Muscle of leg (tissue), 11 donors: ENCODE results near the gene MBNL1. TPM values are rescaled to one million over a fixed set of nuclear protein-coding genes. Genes with fewer than 3 reads are reported as not detected.

Source experiments
- DNase-seq: peaks from one replicate; pipeline ENCODE4 v3.0.0; 2013
- H3K27ac ChIP-seq: one replicate; pipeline ENCODE4 v1.5.1; 2013; ENCODE audit warnings: mild to moderate bottlenecking, low read length, control low read depth
- H3K27me3 ChIP-seq: one replicate; pipeline ENCODE4 v1.6.1; 2013; ENCODE audit warnings: low read length; ENCODE audit not compliant: control insufficient read depth, insufficient read depth
- H3K36me3 ChIP-seq: one replicate; pipeline ENCODE4 v1.6.1; 2013; ENCODE audit warnings: low read length; ENCODE audit not compliant: control insufficient read depth, insufficient read depth
- H3K4me1 ChIP-seq: one replicate; pipeline ENCODE4 v1.6.1; 2013; ENCODE audit warnings: low read length; ENCODE audit not compliant: control insufficient read depth, insufficient read depth
- H3K4me3 ChIP-seq: one replicate; pipeline ENCODE4 v1.5.1; 2013; ENCODE audit warnings: low read length, control low read depth
- H3K9me3 ChIP-seq: replicated peaks from 2 replicates; pipeline ENCODE4 v1.6.1; 2013; ENCODE audit warnings: low read depth, low read length; ENCODE audit not compliant: control insufficient read depth
- WGBS: methylation state at CpG from one replicate; pipeline ENCODE4 v1.1.5; 2013; ENCODE audit warnings: missing lambda C conversion rate; ENCODE audit not compliant: insufficient coverage; 5-methylcytosine and 5-hydroxymethylcytosine counted together
- polyA plus RNA-seq, 8 donors: library from polyadenylated mRNA; unstranded; fragments of 120-200 nt; gene quantifications; one replicate each; pipeline versions ENCODE4 v1.2.1 to v1.2.3, GENCODE V29; 2013; ENCODE audit warnings: inconsistent platforms in 1 of 8, low replicate concordance in 1 of 8; ENCODE audit not compliant: insufficient read length in 8 of 8, insufficient read depth in 1 of 8
- total RNA-seq: library from RNA; stranded (reverse); fragments of 120-200 nt; gene quantifications from one replicate; pipeline ENCODE4 v1.2.4, GENCODE V29; 2013

MBNL1 gene
- total and polyA plus RNA-seq, 9 donors: 37.6 to 87.4 (median 51.5) TPM

- WGBS: no CpG with 5 or more reads among the region's 1 CpG
- no peaks in the 10 kb centered on the region for H3K4me1 ChIP-seq
These were observed 179.4 kb downstream of the MBNL1 start for GRCh38 chr3:152448091-152448490.

GRCh38 chr3:152452318-152452717, 183.6 kb downstream of the MBNL1 start:
- DNase-seq: no peak
- Histone ChIP-seq H3K4me1 (no peaks in the 10 kb centered on the region), H3K4me3 (no peak overlapping the region), H3K9me3 (no peaks in the 10 kb centered on the region), H3K36me3 (peaks cover 13% of the 10 kb centered on the region), H3K27ac (no peak overlapping the region), H3K27me3 (no peaks in the 10 kb centered on the region)
- 100% methylated on average over 1 of the region's 1 CpG for WGBS

More at GRCh38 chr3:152448091-152448490, 179.4 kb downstream of the MBNL1 start:
- no peak for DNase-seq
- Histone ChIP-seq H3K27me3 (no peaks in the 10 kb centered on the region), H3K27ac (no peak overlapping the region), H3K36me3 (peaks cover 8% of the 10 kb centered on the region), H3K4me3 (no peak overlapping the region), H3K9me3 (no peaks in the 10 kb centered on the region)

- Histone ChIP-seq H3K27ac (peak overlapping the region; percentile 14), H3K4me3 (no peak overlapping the region), H3K4me1 (no peaks in the 10 kb centered on the region), H3K27me3 (no peaks in the 10 kb centered on the region), H3K36me3 (peaks cover 17% of the 10 kb centered on the region), H3K9me3 (no peaks in the 10 kb centered on the region)
- 80% methylated on average over 1 of the region's 6 CpGs for WGBS
- peak; percentile 45 for DNase-seq
These were observed 185.5 kb downstream of the MBNL1 start for GRCh38 chr3:152454076-152454875.

- H3K27ac ChIP-seq: no peak overlapping the region
- no peak for DNase-seq
- 96% methylated on average over 7 of the region's 8 CpGs for WGBS
These were observed 187.3 kb downstream of the MBNL1 start for GRCh38 chr3:152455989-152456388.

GRCh38 chr3:152457500-152458375, 189.0 kb downstream of the MBNL1 start:
- DNase-seq: no peak
- no peak overlapping the region for H3K4me3 ChIP-seq
- peaks cover 22% of the 10 kb centered on the region for H3K36me3 ChIP-seq
- WGBS: 82% methylated on average over 2 of the region's 7 CpGs
- no peaks in the 10 kb centered on the region for H3K27me3 ChIP-seq
- H3K9me3 ChIP-seq: no peaks in the 10 kb centered on the region
- no peaks in the 10 kb centered on the region for H3K4me1 ChIP-seq
- H3K27ac ChIP-seq: no peak overlapping the region

More at GRCh38 chr3:152455989-152456388, 187.3 kb downstream of the MBNL1 start:
- Histone ChIP-seq H3K27me3 (no peaks in the 10 kb centered on the region), H3K36me3 (peaks cover 25% of the 10 kb centered on the region), H3K4me1 (no peaks in the 10 kb centered on the region), H3K4me3 (no peak overlapping the region), H3K9me3 (no peaks in the 10 kb centered on the region)

- Histone ChIP-seq H3K4me1 (no peaks in the 10 kb centered on the region), H3K9me3 (no peaks in the 10 kb centered on the region), H3K27me3 (no peaks in the 10 kb centered on the region), H3K36me3 (peaks cover 22% of the 10 kb centered on the region), H3K4me3 (no peak overlapping the region), H3K27ac (no peak overlapping the region)
- no CpG with 5 or more reads among the region's 5 CpGs for WGBS
- no peak for DNase-seq
These were observed 189.8 kb downstream of the MBNL1 start for GRCh38 chr3:152458376-152459117.

- no peaks in the 10 kb centered on the region for H3K4me1 ChIP-seq
- H3K36me3 ChIP-seq: peaks cover 22% of the 10 kb centered on the region
- no peaks in the 10 kb centered on the region for H3K27me3 ChIP-seq
- no peaks in the 10 kb centered on the region for H3K9me3 ChIP-seq
- no peak for DNase-seq
- WGBS: no CpG with 5 or more reads among the region's 2 CpGs
- H3K27ac ChIP-seq: no peak overlapping the region
- H3K4me3 ChIP-seq: no peak overlapping the region
These were observed 190.4 kb downstream of the MBNL1 start for GRCh38 chr3:152459118-152459515.

GRCh38 chr3:152459572-152459971, 190.8 kb downstream of the MBNL1 start:
- no peak for DNase-seq
- Histone ChIP-seq H3K4me1 (no peaks in the 10 kb centered on the region), H3K9me3 (no peaks in the 10 kb centered on the region), H3K4me3 (no peak overlapping the region), H3K27ac (no peak overlapping the region), H3K36me3 (peaks cover 22% of the 10 kb centered on the region), H3K27me3 (no peaks in the 10 kb centered on the region)
- WGBS: no CpG with 5 or more reads among the region's 2 CpGs

- no peaks in the 10 kb centered on the region for H3K4me1 ChIP-seq
- H3K4me3 ChIP-seq: no peak overlapping the region
- H3K27me3 ChIP-seq: no peaks in the 10 kb centered on the region
- H3K9me3 ChIP-seq: no peaks in the 10 kb centered on the region
- peak; percentile 17 for DNase-seq
- H3K27ac ChIP-seq: no peak overlapping the region
- 61% methylated on average over 2 of the region's 3 CpGs for WGBS
- peaks cover 21% of the 10 kb centered on the region for H3K36me3 ChIP-seq
These were observed 192.2 kb downstream of the MBNL1 start for GRCh38 chr3:152460936-152461335.
